CD1c-positive myeloid dendritic cell (primary cell): ENCODE data around the gene ERBB4.
"Not testable (repeated sequence)": the region's sequence is repeated elsewhere in the genome, so short reads cannot be mapped to it uniquely, and the experiment has no call there.

Experiments
- DNase-seq: peaks from one replicate; pipeline ENCODE4 v3.0.0-alpha.2; 2016; ENCODE audit errors: extremely low spot score

ERBB4 gene

GRCh38 chr2:212013626-212014025 lies 525.0 kb downstream of the ERBB4 start:
- no peak for DNase-seq

- not testable (repeated sequence) for DNase-seq
Measured at GRCh38 chr2:212010305-212010704, 528.3 kb downstream of the ERBB4 start.

GRCh38 chr2:212007972-212008371 lies 530.6 kb downstream of the ERBB4 start:
- DNase-seq: no peak

- no peak for DNase-seq
Measured at GRCh38 chr2:212005085-212005671, 533.4 kb downstream of the ERBB4 start.

GRCh38 chr2:212001325-212001724 lies 537.3 kb downstream of the ERBB4 start:
- no peak for DNase-seq

- no peak for DNase-seq
Measured at GRCh38 chr2:211996857-211997256, 541.7 kb downstream of the ERBB4 start.

- no peak for DNase-seq
Measured at GRCh38 chr2:211994806-211995205, 543.8 kb downstream of the ERBB4 start.

- DNase-seq: no peak
Measured at GRCh38 chr2:211990335-211990734, 548.3 kb downstream of the ERBB4 start.

GRCh38 chr2:211986313-211986712 lies 552.3 kb downstream of the ERBB4 start:
- DNase-seq: no peak

GRCh38 chr2:211985393-211985792 lies 553.2 kb downstream of the ERBB4 start:
- no peak for DNase-seq

GRCh38 chr2:211982162-211982561 lies 556.4 kb downstream of the ERBB4 start:
- no peak for DNase-seq

- no peak for DNase-seq
Measured at GRCh38 chr2:211981451-211981850, 557.2 kb downstream of the ERBB4 start.

GRCh38 chr2:211976076-211976475 lies 562.5 kb downstream of the ERBB4 start:
- no peak for DNase-seq

GRCh38 chr2:211967234-211967633 lies 571.4 kb downstream of the ERBB4 start:
- DNase-seq: no peak

- no peak for DNase-seq
Measured at GRCh38 chr2:211963969-211964368, 574.6 kb downstream of the ERBB4 start.

- DNase-seq: no peak
Measured at GRCh38 chr2:211957799-211958198, 580.8 kb downstream of the ERBB4 start.

GRCh38 chr2:211955648-211956047 lies 583.0 kb downstream of the ERBB4 start:
- no peak for DNase-seq

GRCh38 chr2:211948932-211949331 lies 589.7 kb downstream of the ERBB4 start:
- no peak for DNase-seq

- no peak for DNase-seq
Measured at GRCh38 chr2:211946960-211947359, 591.6 kb downstream of the ERBB4 start.

- no peak for DNase-seq
Measured at GRCh38 chr2:211944572-211944971, 594.0 kb downstream of the ERBB4 start.

- no peak for DNase-seq
Measured at GRCh38 chr2:211942153-211942552, 596.4 kb downstream of the ERBB4 start.

- DNase-seq: no peak
Measured at GRCh38 chr2:211941216-211941747, 597.3 kb downstream of the ERBB4 start.

GRCh38 chr2:211939177-211939576 lies 599.4 kb downstream of the ERBB4 start:
- DNase-seq: no peak

GRCh38 chr2:211934811-211935210 lies 603.8 kb downstream of the ERBB4 start:
- no peak for DNase-seq
